A549 (cell line): ENCODE measurements around the gene TMEM95.

Experiments
- CHD4 ChIP-seq: fragments of 200-600 bp; sonication (generic); IDR thresholded peaks from 2 replicates; pipeline ENCODE4 v1.6.1; 2016; ENCODE audit warnings: antibody characterized with exemption, mild to moderate bottlenecking, borderline replicate concordance
- EP300 ChIP-seq, 2 experiments: fragments of >200 bp; sonication (Bioruptor Twin); formaldehyde crosslinking; IDR thresholded peaks; 2 replicates in 1 of 2; 3 replicates in 1 of 2; pipeline ENCODE4 v1.6.1; 2016 to 2017
- HOXA7 ChIP-seq: fragments of 250-450 bp; sonication (Bioruptor Pico); IDR thresholded peaks from 2 replicates; pipeline ENCODE4 v1.5.0; 2020; ENCODE audit warnings: mild to moderate bottlenecking, moderate library complexity
- MAFK ChIP-seq: fragments of 450-650 bp; IDR thresholded peaks from 2 replicates; pipeline ENCODE4 v1.6.1; 2014; ENCODE audit not compliant: partially characterized antibody
- MAX ChIP-seq: IDR thresholded peaks from 2 replicates; pipeline ENCODE4 v1.6.1; 2012
- MAZ ChIP-seq: fragments of 150-350 bp; IDR thresholded peaks from 2 replicates; pipeline ENCODE4 v1.6.1; 2014; ENCODE audit warnings: antibody characterized with exemption, low read depth, low read length, borderline replicate concordance
- NFE2L2 ChIP-seq: fragments of 150-350 bp; conservative IDR thresholded peaks from 2 replicates; pipeline ENCODE4 v1.6.1; 2014; ENCODE audit warnings: low read length
- POLR2A ChIP-seq: IDR thresholded peaks from 2 replicates; pipeline ENCODE4 v1.6.1; 2012; ENCODE audit warnings: mild to moderate bottlenecking, low read length
- RAD21 ChIP-seq, 2 experiments: fragments of >200 bp in 1 of 2; sonication (Bioruptor Twin) in 1 of 2; formaldehyde crosslinking in 1 of 2; IDR thresholded peaks in 1 of 2; conservative IDR thresholded peaks in 1 of 2; 2 replicates in 1 of 2; 3 replicates in 1 of 2; pipeline ENCODE4 v1.6.1; 2012 to 2018; ENCODE audit warnings: inconsistent platforms in 1 of 2
- SMC3 ChIP-seq: fragments of >200 bp; sonication (Bioruptor Twin); formaldehyde crosslinking; IDR thresholded peaks from 3 replicates; pipeline ENCODE4 v1.6.1; 2018; ENCODE audit warnings: inconsistent platforms
- ZC3H11A ChIP-seq: fragments of 450-650 bp; IDR thresholded peaks from 2 replicates; pipeline ENCODE4 v1.6.1; 2014; ENCODE audit warnings: antibody characterized with exemption, mild to moderate bottlenecking
- TF ChIP-seq, protein P1 (sequence below): fragments of >200 bp; sonication (Bioruptor Twin); formaldehyde crosslinking; IDR thresholded peaks from 3 replicates; pipeline ENCODE4 v1.5.1; 2016

DNA sequence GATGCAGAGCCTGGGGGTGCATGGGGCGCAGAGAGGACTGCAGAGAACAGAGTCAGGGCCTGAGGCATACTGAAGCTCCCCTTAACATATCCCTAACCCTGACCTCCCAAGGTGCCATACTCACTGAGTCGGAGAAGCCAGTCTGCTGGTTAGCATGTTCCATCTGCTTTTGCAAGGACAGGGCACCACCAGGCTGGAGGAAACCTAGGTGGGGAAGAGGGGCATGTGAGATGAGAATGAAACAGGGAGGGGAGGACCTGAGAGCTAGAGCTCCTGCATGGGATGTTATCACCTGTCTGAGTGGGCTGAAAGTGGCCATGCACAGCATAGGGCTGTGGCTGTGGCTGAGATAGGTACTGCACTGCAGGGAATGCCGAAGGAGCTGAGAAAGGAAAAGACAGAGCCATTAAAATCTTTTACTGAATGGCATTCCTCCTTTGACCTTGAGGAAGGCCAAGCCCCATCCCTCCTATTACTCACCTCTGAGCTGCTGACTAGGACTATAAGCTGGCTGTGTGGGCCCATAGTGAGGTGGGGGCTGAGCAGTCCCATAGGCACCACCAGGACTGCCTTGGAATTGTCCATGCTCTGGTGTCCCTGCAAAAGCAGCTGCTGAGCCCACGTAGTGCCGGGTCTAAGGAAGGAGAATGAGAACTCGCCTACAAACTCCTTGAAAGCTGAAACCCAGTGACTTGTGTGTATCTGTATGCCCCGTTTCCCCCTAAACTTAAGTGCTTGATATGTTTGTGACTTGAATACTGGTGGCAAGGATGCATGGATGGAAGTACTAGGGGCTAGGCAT is 41.7 kb upstream of the TMEM95 start:
- TF ChIP-seq SMC3 (no peak), NFE2L2 (no peak), HOXA7 (peak; percentile 90; the same call in 1 of the 2 replicates), POLR2A (no peak), RAD21 (conservative IDR thresholded peaks at IDR 0.05 in 1 of 2, IDR thresholded peaks at IDR 0.05 in 1 of 2) (no peak), MAX (no peak), EP300 (IDR thresholded peaks at IDR 0.05) (no peak), ZC3H11A (no peak), CHD4 (no peak), MAZ (no peak), MAFK (no peak)
- TF ChIP-seq, protein P1, sequence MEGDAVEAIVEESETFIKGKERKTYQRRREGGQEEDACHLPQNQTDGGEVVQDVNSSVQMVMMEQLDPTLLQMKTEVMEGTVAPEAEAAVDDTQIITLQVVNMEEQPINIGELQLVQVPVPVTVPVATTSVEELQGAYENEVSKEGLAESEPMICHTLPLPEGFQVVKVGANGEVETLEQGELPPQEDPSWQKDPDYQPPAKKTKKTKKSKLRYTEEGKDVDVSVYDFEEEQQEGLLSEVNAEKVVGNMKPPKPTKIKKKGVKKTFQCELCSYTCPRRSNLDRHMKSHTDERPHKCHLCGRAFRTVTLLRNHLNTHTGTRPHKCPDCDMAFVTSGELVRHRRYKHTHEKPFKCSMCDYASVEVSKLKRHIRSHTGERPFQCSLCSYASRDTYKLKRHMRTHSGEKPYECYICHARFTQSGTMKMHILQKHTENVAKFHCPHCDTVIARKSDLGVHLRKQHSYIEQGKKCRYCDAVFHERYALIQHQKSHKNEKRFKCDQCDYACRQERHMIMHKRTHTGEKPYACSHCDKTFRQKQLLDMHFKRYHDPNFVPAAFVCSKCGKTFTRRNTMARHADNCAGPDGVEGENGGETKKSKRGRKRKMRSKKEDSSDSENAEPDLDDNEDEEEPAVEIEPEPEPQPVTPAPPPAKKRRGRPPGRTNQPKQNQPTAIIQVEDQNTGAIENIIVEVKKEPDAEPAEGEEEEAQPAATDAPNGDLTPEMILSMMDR = no peak
